K562 (cell line): ENCODE results near the gene KDM2A. TPM values are rescaled to one million over a fixed set of nuclear protein-coding genes. Genes with fewer than 3 reads are reported as not detected.

ENCODE experiments used
- ATF7 ChIP-seq: fragments of 450-650 bp; IDR thresholded peaks from 2 replicates; pipeline ENCODE4 v1.7.1; 2014; ENCODE audit warnings: mild to moderate bottlenecking, moderate library complexity
- HDAC6 ChIP-seq: IDR thresholded peaks from 2 replicates; pipeline ENCODE4 v1.6.1; 2012; ENCODE audit warnings: low read depth, mild to moderate bottlenecking, control low read depth, inconsistent platforms, low read length, moderate library complexity
- IRF1 ChIP-seq: sonication (generic); formaldehyde crosslinking; IDR thresholded peaks from 2 replicates; pipeline ENCODE4 v1.8.0; 2022; ENCODE audit warnings: missing genetic modification reagents, mild to moderate bottlenecking, borderline replicate concordance
- IRF2 ChIP-seq: sonication (generic); formaldehyde crosslinking; IDR thresholded peaks from 2 replicates; pipeline ENCODE4 v1.8.1; 2022; ENCODE audit warnings: mild to moderate bottlenecking, missing genetic modification reagents
- NCOR1 ChIP-seq: fragments of 450-650 bp; IDR thresholded peaks from 2 replicates; pipeline ENCODE4 v1.6.1; 2016; ENCODE audit warnings: mild to moderate bottlenecking, moderate library complexity
- NFATC3 ChIP-seq: fragments of 450-650 bp; IDR thresholded peaks from 2 replicates; pipeline ENCODE4 v1.6.1; 2017; ENCODE audit warnings: mild to moderate bottlenecking
- RBM25 ChIP-seq: fragments of 200-400 bp; formaldehyde crosslinking; IDR thresholded peaks from 2 replicates; pipeline ENCODE4 v1.6.1; 2018; ENCODE audit warnings: low read length, low read depth, moderate library complexity; ENCODE audit not compliant: severe bottlenecking
- RCOR1 ChIP-seq, 2 experiments: IDR thresholded peaks; 2 replicates each; pipeline ENCODE4 v1.6.1; 2012; ENCODE audit warnings: low read depth in 2 of 2, low read length in 2 of 2, borderline replicate concordance in 1 of 2, improper control_type of control experiment in 1 of 2
- TAF9B ChIP-seq: fragments of 450-650 bp; IDR thresholded peaks from 2 replicates; pipeline ENCODE4 v1.6.1; 2018; ENCODE audit warnings: mild to moderate bottlenecking; ENCODE audit not compliant: partially characterized antibody
- TFAP4 ChIP-seq: sonication (generic); formaldehyde crosslinking; IDR thresholded peaks from 2 replicates; pipeline ENCODE4 v1.8.0; 2022; ENCODE audit warnings: missing genetic modification reagents, mild to moderate bottlenecking, moderate library complexity, borderline replicate concordance
- UBTF ChIP-seq, 2 experiments: IDR thresholded peaks; 2 replicates each; pipeline ENCODE4 v1.6.1; 2012; ENCODE audit warnings: improper control_type of control experiment in 2 of 2, low read depth in 2 of 2, low read length in 2 of 2, borderline replicate concordance in 1 of 2
- XRCC3 ChIP-seq: fragments of 450-650 bp; IDR thresholded peaks from 2 replicates; pipeline ENCODE4 v1.6.1; 2017; ENCODE audit warnings: mild to moderate bottlenecking, moderate library complexity
- XRCC4 ChIP-seq: IDR thresholded peaks from one replicate; pipeline ENCODE4 v1.6.1; 2011; ENCODE audit not compliant: insufficient read depth, insufficient read length; ENCODE audit errors: extremely low read depth
- XRCC5 ChIP-seq: fragments of 200-400 bp; formaldehyde crosslinking; IDR thresholded peaks from 2 replicates; pipeline ENCODE4 v1.6.1; 2017; ENCODE audit warnings: low read depth, mild to moderate bottlenecking, low read length
- ZBTB7A ChIP-seq: IDR thresholded peaks from 2 replicates; pipeline ENCODE4 v1.6.1; 2011; ENCODE audit warnings: low read depth, mild to moderate bottlenecking, low read length, moderate library complexity, borderline replicate concordance; ENCODE audit not compliant: control insufficient read depth
- ZNF764 ChIP-seq: fragments of 250-450 bp; sonication (Bioruptor Pico); IDR thresholded peaks from 2 replicates; pipeline ENCODE4 v1.4.0; 2020; ENCODE audit warnings: low read depth, mild to moderate bottlenecking, moderate library complexity
- polyA plus RNA-seq, 8 experiments: library from polyadenylated mRNA; depleted of rRNA in 4 of 8; stranded (reverse) in 5 of 8; unstranded in 3 of 8; fragments of >200 nt; fragmentation: Nextera tagmentation in 2 of 8; fragmentation: Illumina TruSeq in 1 of 8; extraction: Ambion mirVana in 2 of 8; extraction: Trizol in 1 of 8; gene quantifications; 2 replicates each; pipeline versions ENCODE4 v1.2.1 to v1.2.3, GENCODE V29; 2011 to 2014; ENCODE audit warnings: inconsistent platforms in 1 of 8, missing spikeins in 1 of 8
- total RNA-seq, 7 experiments: library from RNA; depleted of rRNA in 6 of 7; stranded (reverse); fragments of >200 nt in 6 of 7; fragmentation: Illumina TruSeq in 2 of 7; extraction: Trizol in 2 of 7; gene quantifications; 2 replicates each; pipeline versions ENCODE4 v1.2.1 to v1.2.3, GENCODE V29; 2011 to 2021; ENCODE audit warnings: low replicate concordance in 1 of 7
- TF ChIP-seq, protein P1 (sequence below): sonication (generic); formaldehyde crosslinking; IDR thresholded peaks from 2 replicates; pipeline ENCODE4 v1.8.0; 2022; ENCODE audit warnings: missing genetic modification reagents, mild to moderate bottlenecking, borderline replicate concordance
- TF ChIP-seq, protein P2 (sequence below): fragments of 250-450 bp; sonication (Bioruptor Pico); IDR thresholded peaks from 2 replicates; pipeline ENCODE4 v1.4.0; 2020; ENCODE audit warnings: mild to moderate bottlenecking

The KDM2A gene
- total and polyA plus RNA-seq, 9 of the 15 experiments (the other 6 are each of a cell fraction or from before 2014, with no cell fraction given), result 5.0 to 39.3 (median 21.3) TPM

- TF ChIP-seq, protein P1, sequence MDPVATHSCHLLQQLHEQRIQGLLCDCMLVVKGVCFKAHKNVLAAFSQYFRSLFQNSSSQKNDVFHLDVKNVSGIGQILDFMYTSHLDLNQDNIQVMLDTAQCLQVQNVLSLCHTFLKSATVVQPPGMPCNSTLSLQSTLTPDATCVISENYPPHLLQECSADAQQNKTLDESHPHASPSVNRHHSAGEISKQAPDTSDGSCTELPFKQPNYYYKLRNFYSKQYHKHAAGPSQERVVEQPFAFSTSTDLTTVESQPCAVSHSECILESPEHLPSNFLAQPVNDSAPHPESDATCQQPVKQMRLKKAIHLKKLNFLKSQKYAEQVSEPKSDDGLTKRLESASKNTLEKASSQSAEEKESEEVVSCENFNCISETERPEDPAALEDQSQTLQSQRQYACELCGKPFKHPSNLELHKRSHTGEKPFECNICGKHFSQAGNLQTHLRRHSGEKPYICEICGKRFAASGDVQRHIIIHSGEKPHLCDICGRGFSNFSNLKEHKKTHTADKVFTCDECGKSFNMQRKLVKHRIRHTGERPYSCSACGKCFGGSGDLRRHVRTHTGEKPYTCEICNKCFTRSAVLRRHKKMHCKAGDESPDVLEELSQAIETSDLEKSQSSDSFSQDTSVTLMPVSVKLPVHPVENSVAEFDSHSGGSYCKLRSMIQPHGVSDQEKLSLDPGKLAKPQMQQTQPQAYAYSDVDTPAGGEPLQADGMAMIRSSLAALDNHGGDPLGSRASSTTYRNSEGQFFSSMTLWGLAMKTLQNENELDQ (CRISPR knock-in tag), result no peak
- TF ChIP-seq TFAP4 (CRISPR knock-in tag) (peak; percentile 40; the same call in 1 of the 2 replicates), ZNF764 (no peak), TAF9B (no peak), XRCC5 (peak; percentile 48; the same call in 1 of the 2 replicates), UBTF (IDR thresholded peaks at IDR 0.05; ENCODE audit: borderline replicate concordance in 1 of 2, low read depth in 2 of 2, low read length in 2 of 2) (0 out of 4 replicates have a peak, but pooled peaks of 1 of the 2 experiments have one; percentile 61), RCOR1 (IDR thresholded peaks at IDR 0.05; ENCODE audit: borderline replicate concordance in 1 of 2, low read depth in 2 of 2, low read length in 2 of 2) (peak in 1 of 2 experiments; percentile 29; a peak in 1 of 4 replicates), NFATC3 (no peak), NCOR1 (no peak), XRCC3 (no peak), ZBTB7A (peak; percentile 89), RBM25 (no peak), IRF2 (CRISPR knock-in tag) (no peak), HDAC6 (no peak), ATF7 (0 out of 2 replicates have a peak, but pooled peaks have one; percentile 14), IRF1 (CRISPR knock-in tag) (no peak), XRCC4 (no peak)
- TF ChIP-seq, protein P2, sequence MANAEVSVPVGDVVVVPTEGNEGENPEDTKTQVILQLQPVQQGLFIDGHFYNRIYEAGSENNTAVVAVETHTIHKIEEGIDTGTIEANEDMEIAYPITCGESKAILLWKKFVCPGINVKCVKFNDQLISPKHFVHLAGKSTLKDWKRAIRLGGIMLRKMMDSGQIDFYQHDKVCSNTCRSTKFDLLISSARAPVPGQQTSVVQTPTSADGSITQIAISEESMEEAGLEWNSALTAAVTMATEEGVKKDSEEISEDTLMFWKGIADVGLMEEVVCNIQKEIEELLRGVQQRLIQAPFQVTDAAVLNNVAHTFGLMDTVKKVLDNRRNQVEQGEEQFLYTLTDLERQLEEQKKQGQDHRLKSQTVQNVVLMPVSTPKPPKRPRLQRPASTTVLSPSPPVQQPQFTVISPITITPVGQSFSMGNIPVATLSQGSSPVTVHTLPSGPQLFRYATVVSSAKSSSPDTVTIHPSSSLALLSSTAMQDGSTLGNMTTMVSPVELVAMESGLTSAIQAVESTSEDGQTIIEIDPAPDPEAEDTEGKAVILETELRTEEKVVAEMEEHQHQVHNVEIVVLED (CRISPR knock-in tag), result peak; percentile 45; the same call in 1 of the 2 replicates
These were observed 146.8 kb downstream of the KDM2A start (continued) for GRCh38 chr11:67265633-67266448.
